HEK293 (cell line): ENCODE results near the gene CITED4.

Experiments
- CTCF ChIA-PET: fragments of 350-600 bp; formaldehyde crosslinking; extraction: SDS; loops from one replicate; lab custom pipeline; 2021; ENCODE audit warnings: antibody characterized with exemption; lab: Yijun Ruan, JAX
- POLR2A ChIA-PET: fragments of 300-600 bp; formaldehyde crosslinking; extraction: SDS; loops from one replicate; lab custom pipeline; 2020; ENCODE audit warnings: antibody characterized with exemption, inconsistent platforms; lab: Yijun Ruan, JAX
- H3K27ac ChIP-seq: fragments of 200-500 bp; sonication (Bioruptor generic); 2 replicates; pipeline ENCODE4 v1.5.1; 2014; ENCODE audit warnings: low read depth, low read length, control low read depth, inconsistent platforms; ENCODE audit errors: extremely low read depth
- H3K36me3 ChIP-seq, 2 experiments: fragments of 200-500 bp in 1 of 2; sonication (Bioruptor generic) in 1 of 2; 1 replicate in 1 of 2; 2 replicates in 1 of 2; pipeline ENCODE4 v1.5.1; 2014 to 2017; ENCODE audit warnings: inconsistent platforms in 2 of 2, low read length in 2 of 2; ENCODE audit not compliant: control insufficient read depth in 2 of 2, insufficient read depth in 1 of 2
- H3K4me1 ChIP-seq: fragments of 200-500 bp; sonication (Bioruptor generic); 2 replicates; pipeline ENCODE4 v1.5.1; 2014; ENCODE audit warnings: mild to moderate bottlenecking, low read length, inconsistent platforms; ENCODE audit not compliant: control insufficient read depth, insufficient read depth
- H3K4me3 ChIP-seq: 2 replicates; pipeline ENCODE4 v1.5.1; 2011; ENCODE audit warnings: low read depth, mild to moderate bottlenecking, control low read depth, low read length, moderate library complexity
- H3K9me3 ChIP-seq: fragments of 200-500 bp; sonication (Bioruptor generic); 2 replicates; pipeline ENCODE4 v1.5.1; 2014; ENCODE audit warnings: low read depth, low read length, inconsistent platforms; ENCODE audit not compliant: control insufficient read depth, insufficient read depth
- EGR2 ChIP-seq: fragments of 450-650 bp; formaldehyde crosslinking; IDR thresholded peaks from 2 replicates; pipeline ENCODE4 v1.5.1; 2016; ENCODE audit warnings: low read depth, missing biosample characterization, missing genetic modification characterization
- INSM2 ChIP-seq: fragments of 450-650 bp; formaldehyde crosslinking; IDR thresholded peaks from 2 replicates; pipeline ENCODE4 v1.5.1; 2016; ENCODE audit warnings: missing biosample characterization, missing genetic modification characterization
- TRIM28 ChIP-seq: IDR thresholded peaks from 2 replicates; pipeline ENCODE4 v1.6.1; 2011; ENCODE audit warnings: low read length, control low read depth, borderline replicate concordance
- ZFHX2 ChIP-seq: fragments of 450-650 bp; formaldehyde crosslinking; conservative IDR thresholded peaks from 2 replicates; pipeline ENCODE4 v1.5.1; 2016; ENCODE audit warnings: missing biosample characterization, missing genetic modification characterization
- ZIC2 ChIP-seq: fragments of 450-650 bp; formaldehyde crosslinking; IDR thresholded peaks from 2 replicates; pipeline ENCODE4 v1.5.1; 2016; ENCODE audit warnings: missing biosample characterization, missing genetic modification characterization
- ZNF214 ChIP-seq: fragments of 450-650 bp; formaldehyde crosslinking; IDR thresholded peaks from 2 replicates; pipeline ENCODE4 v1.5.1; 2017; ENCODE audit warnings: missing biosample characterization, mild to moderate bottlenecking, missing genetic modification characterization, borderline replicate concordance
- ZNF341 ChIP-seq: fragments of 450-650 bp; formaldehyde crosslinking; IDR thresholded peaks from 2 replicates; pipeline ENCODE4; 2016; ENCODE audit warnings: low read depth, missing biosample characterization, missing genetic modification characterization
- ZNF548 ChIP-seq: fragments of 450-650 bp; formaldehyde crosslinking; IDR thresholded peaks from 2 replicates; pipeline ENCODE4 v1.5.1; 2016; ENCODE audit warnings: missing biosample characterization, missing genetic modification characterization
- ZNF596 ChIP-seq: fragments of 450-650 bp; IDR thresholded peaks from 2 replicates; pipeline ENCODE4 v1.5.0; 2018; ENCODE audit warnings: missing biosample characterization, mild to moderate bottlenecking, missing genetic modification characterization, moderate library complexity
- ZNF610 ChIP-seq: fragments of 450-650 bp; formaldehyde crosslinking; IDR thresholded peaks from 2 replicates; pipeline ENCODE4 v1.5.1; 2016; ENCODE audit warnings: missing biosample characterization, missing genetic modification characterization, borderline replicate concordance
- ZNF677 ChIP-seq: fragments of 450-650 bp; IDR thresholded peaks from 2 replicates; pipeline ENCODE4 v1.5.0; 2018; ENCODE audit warnings: missing biosample characterization, mild to moderate bottlenecking, missing genetic modification characterization, moderate library complexity
- ZSCAN16 ChIP-seq: fragments of 450-650 bp; formaldehyde crosslinking; IDR thresholded peaks from 2 replicates; pipeline ENCODE4 v1.5.1; 2016; ENCODE audit warnings: missing biosample characterization, missing genetic modification characterization
- TF ChIP-seq, protein P1 (sequence below): fragments of 450-650 bp; formaldehyde crosslinking; IDR thresholded peaks from 2 replicates; pipeline ENCODE4 v1.5.1; 2017; ENCODE audit warnings: missing biosample characterization, mild to moderate bottlenecking, missing genetic modification characterization, moderate library complexity
- TF ChIP-seq, protein P2 (sequence below): fragments of 450-650 bp; formaldehyde crosslinking; IDR thresholded peaks from 2 replicates; pipeline ENCODE4 v1.5.1; 2016; ENCODE audit warnings: missing biosample characterization, missing genetic modification characterization
- TF ChIP-seq, protein P3 (sequence below): fragments of 450-650 bp; formaldehyde crosslinking; IDR thresholded peaks from 2 replicates; pipeline ENCODE4 v1.5.1; 2016; ENCODE audit warnings: missing biosample characterization, missing genetic modification characterization

The CITED4 gene

GRCh38 chr1:40884055-40884795 lies 22.1 kb upstream of the CITED4 start (continued):
- TF ChIP-seq INSM2 (tag by site-specific recombination) = no peak
- TF ChIP-seq ZNF610 = no peak
- TF ChIP-seq ZNF548 (tag by site-specific recombination) = no peak
- no peak for TF ChIP-seq ZNF596 (tag by site-specific recombination)
- TF ChIP-seq, protein P1, sequence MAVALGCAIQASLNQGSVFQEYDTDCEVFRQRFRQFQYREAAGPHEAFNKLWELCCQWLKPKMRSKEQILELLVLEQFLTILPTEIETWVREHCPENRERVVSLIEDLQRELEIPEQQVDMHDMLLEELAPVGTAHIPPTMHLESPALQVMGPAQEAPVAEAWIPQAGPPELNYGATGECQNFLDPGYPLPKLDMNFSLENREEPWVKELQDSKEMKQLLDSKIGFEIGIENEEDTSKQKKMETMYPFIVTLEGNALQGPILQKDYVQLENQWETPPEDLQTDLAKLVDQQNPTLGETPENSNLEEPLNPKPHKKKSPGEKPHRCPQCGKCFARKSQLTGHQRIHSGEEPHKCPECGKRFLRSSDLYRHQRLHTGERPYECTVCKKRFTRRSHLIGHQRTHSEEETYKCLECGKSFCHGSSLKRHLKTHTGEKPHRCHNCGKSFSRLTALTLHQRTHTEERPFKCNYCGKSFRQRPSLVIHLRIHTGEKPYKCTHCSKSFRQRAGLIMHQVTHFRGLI (tag by site-specific recombination) = no peak
- TF ChIP-seq, all 188 proteins: peak for 0

GRCh38 chr1:40880813-40881549 lies 18.8 kb upstream of the CITED4 start:
- Histone ChIP-seq H3K27ac (no peak overlapping the region), H3K4me3 (no peak overlapping the region), H3K9me3 (no peaks in the 10 kb centered on the region), H3K4me1 (no peaks in the 10 kb centered on the region), H3K36me3 (no peaks in the 10 kb centered on the region)
- TF ChIP-seq EGR2 = peak; percentile 76
- peak; percentile 60 for TF ChIP-seq ZFHX2
- TF ChIP-seq, protein P2, sequence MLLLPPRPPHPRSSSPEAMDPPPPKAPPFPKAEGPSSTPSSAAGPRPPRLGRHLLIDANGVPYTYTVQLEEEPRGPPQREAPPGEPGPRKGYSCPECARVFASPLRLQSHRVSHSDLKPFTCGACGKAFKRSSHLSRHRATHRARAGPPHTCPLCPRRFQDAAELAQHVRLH (tag by site-specific recombination) = no peak
- ChIA-PET POLR2A (no interaction called here), CTCF (no interaction called here)

GRCh38 chr1:40879482-40880175 lies 17.5 kb upstream of the CITED4 start:
- Histone ChIP-seq H3K4me3 (no peak overlapping the region), H3K27ac (no peak overlapping the region), H3K9me3 (no peaks in the 10 kb centered on the region), H3K4me1 (no peaks in the 10 kb centered on the region), H3K36me3 (no peaks in the 10 kb centered on the region)
- ChIA-PET POLR2A (no interaction called here), CTCF (no interaction called here)
- TF ChIP-seq ZNF341 (tag by site-specific recombination) (no peak), TRIM28 (no peak), ZIC2 (no peak), ZSCAN16 (tag by site-specific recombination) (no peak), ZNF214 (tag by site-specific recombination) (no peak), ZNF677 (tag by site-specific recombination) (no peak)
- TF ChIP-seq, protein P3, sequence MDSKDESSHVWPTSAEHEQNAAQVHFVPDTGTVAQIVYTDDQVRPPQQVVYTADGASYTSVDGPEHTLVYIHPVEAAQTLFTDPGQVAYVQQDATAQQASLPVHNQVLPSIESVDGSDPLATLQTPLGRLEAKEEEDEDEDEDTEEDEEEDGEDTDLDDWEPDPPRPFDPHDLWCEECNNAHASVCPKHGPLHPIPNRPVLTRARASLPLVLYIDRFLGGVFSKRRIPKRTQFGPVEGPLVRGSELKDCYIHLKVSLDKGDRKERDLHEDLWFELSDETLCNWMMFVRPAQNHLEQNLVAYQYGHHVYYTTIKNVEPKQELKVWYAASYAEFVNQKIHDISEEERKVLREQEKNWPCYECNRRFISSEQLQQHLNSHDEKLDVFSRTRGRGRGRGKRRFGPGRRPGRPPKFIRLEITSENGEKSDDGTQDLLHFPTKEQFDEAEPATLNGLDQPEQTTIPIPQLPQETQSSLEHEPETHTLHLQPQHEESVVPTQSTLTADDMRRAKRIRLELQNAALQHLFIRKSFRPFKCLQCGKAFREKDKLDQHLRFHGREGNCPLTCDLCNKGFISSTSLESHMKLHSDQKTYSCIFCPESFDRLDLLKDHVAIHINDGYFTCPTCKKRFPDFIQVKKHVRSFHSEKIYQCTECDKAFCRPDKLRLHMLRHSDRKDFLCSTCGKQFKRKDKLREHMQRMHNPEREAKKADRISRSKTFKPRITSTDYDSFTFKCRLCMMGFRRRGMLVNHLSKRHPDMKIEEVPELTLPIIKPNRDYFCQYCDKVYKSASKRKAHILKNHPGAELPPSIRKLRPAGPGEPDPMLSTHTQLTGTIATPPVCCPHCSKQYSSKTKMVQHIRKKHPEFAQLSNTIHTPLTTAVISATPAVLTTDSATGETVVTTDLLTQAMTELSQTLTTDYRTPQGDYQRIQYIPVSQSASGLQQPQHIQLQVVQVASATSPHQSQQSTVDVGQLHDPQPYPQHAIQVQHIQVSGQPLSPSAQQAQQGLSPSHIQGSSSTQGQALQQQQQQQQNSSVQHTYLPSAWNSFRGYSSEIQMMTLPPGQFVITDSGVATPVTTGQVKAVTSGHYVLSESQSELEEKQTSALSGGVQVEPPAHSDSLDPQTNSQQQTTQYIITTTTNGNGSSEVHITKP (tag by site-specific recombination) = peak; percentile 63; the same call in 1 of the 2 replicates
